DND-41 (cell line): ENCODE results near the gene FBLN5.

Experiments used
- ATAC-seq: fragments of 200-7000 bp; cut with Tn5 transposase; 3 replicates; pipeline ENCODE4 v1.9.1; 2021; ENCODE audit warnings: low read depth; ENCODE audit not compliant: insufficient read depth
- DNase-seq: peaks from one replicate; pipeline ENCODE4 v3.0.0-alpha.2; 2020
- H2AFZ ChIP-seq: 2 replicates; pipeline ENCODE4 v1.6.0; 2012; ENCODE audit warnings: low read depth, low read length
- H3K27ac ChIP-seq: 2 replicates; pipeline ENCODE4 v1.5.1; 2012; ENCODE audit warnings: low read length, inconsistent platforms
- H3K27me3 ChIP-seq: fragments of 200-600 bp; sonication (generic); 2 replicates; pipeline ENCODE4 v1.6.0; 2012; ENCODE audit warnings: low read length, mild to moderate bottlenecking, inconsistent platforms; ENCODE audit not compliant: insufficient read depth, poor library complexity
- H3K36me3 ChIP-seq: 2 replicates; pipeline ENCODE4 v1.5.1; 2012; ENCODE audit warnings: low read length, inconsistent platforms; ENCODE audit not compliant: insufficient read depth
- H3K4me1 ChIP-seq: 2 replicates; pipeline ENCODE4 v1.5.1; 2012; ENCODE audit warnings: mild to moderate bottlenecking, low read length; ENCODE audit not compliant: insufficient read depth
- H3K4me2 ChIP-seq: 2 replicates; pipeline ENCODE4 v1.6.0; 2012; ENCODE audit warnings: mild to moderate bottlenecking, moderate library complexity, low read length, inconsistent platforms; ENCODE audit not compliant: insufficient read depth
- H3K4me3 ChIP-seq, 2 experiments: fragments of 200-600 bp in 1 of 2; shearing (Covaris generic) in 1 of 2; 2 replicates each; pipeline ENCODE4 v1.5.1; 2012 to 2016; ENCODE audit warnings: inconsistent platforms in 2 of 2, low read length in 2 of 2, mild to moderate bottlenecking in 2 of 2, low read depth in 1 of 2, moderate library complexity in 1 of 2
- H3K79me2 ChIP-seq: 2 replicates; pipeline ENCODE4 v1.6.0; 2012; ENCODE audit warnings: low read length, inconsistent platforms; ENCODE audit not compliant: insufficient read depth
- H3K9ac ChIP-seq: 2 replicates; pipeline ENCODE4 v1.6.0; 2012; ENCODE audit warnings: low read depth, mild to moderate bottlenecking, inconsistent platforms, low read length, moderate library complexity
- H3K9me3 ChIP-seq: 2 replicates; pipeline ENCODE4 v1.5.1; 2012; ENCODE audit warnings: low read length, moderate library complexity, mild to moderate bottlenecking, inconsistent platforms; ENCODE audit not compliant: insufficient read depth, severe bottlenecking
- H4K20me1 ChIP-seq: 2 replicates; pipeline ENCODE4 v1.6.0; 2012; ENCODE audit warnings: low read length; ENCODE audit not compliant: insufficient read depth
- EZH2 ChIP-seq: IDR thresholded peaks from 3 replicates; pipeline ENCODE4 v1.6.1; 2012; ENCODE audit warnings: borderline replicate concordance, low read depth, mild to moderate bottlenecking, moderate library complexity, low read length, inconsistent platforms; ENCODE audit not compliant: severe bottlenecking
- TF ChIP-seq, protein P1 (sequence below): IDR thresholded peaks from 2 replicates; pipeline ENCODE4 v1.5.1; 2012; ENCODE audit warnings: borderline replicate concordance, low read length, moderate library complexity, mild to moderate bottlenecking; ENCODE audit not compliant: poor library complexity, severe bottlenecking; ENCODE audit errors: extremely low read depth

Gene FBLN5

DNA sequence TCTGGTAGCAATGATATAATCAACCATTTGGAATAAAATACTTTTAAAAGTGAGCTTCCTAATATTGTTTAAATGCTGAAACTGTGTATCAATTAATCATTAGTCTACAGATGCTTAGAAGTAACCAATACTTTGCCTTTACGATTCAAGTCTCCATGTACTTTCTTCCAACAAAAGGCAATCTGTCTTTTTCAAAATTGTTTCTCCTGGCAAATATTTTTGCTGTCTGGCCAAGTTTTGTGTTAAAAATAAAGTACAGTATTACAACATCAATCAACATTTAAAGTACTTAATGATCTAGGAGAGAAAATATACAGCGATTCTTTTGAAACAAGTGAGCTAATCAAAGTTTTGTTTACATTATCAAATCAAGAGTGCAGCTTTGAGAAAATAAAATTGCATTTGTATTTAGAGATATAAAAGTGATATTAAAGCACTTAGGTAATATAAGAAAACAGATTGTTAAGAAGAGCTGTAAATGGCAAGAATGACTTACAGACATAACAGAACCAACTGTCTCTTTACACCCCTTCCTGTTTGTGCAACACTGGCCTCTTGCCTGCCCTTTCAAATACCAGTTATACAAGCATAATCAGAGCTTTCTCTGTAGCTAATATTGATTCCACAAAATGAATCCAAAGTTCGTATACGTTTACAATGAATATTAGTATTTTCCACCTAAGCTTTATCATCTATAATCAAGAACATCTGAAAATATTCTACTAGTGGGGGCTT is 38.2 kb upstream of the FBLN5 start:
- Histone ChIP-seq H3K79me2 (no peaks in the 10 kb centered on the region), H3K36me3 (peaks cover 75% of the 10 kb centered on the region), H4K20me1 (no peaks in the 10 kb centered on the region; the same call in 1 of the 2 replicates), H3K9me3 (no peaks in the 10 kb centered on the region), H2AFZ (no peak overlapping the region), H3K4me2 (no peak overlapping the region), H3K27ac (no peak overlapping the region), H3K4me3 (no peak overlapping the region), H3K4me1 (no peaks in the 10 kb centered on the region), H3K9ac (no peak overlapping the region), H3K27me3 (no peaks in the 10 kb centered on the region)
- ATAC-seq (no peak), DNase-seq (no peak)
- TF ChIP-seq, protein P1, sequence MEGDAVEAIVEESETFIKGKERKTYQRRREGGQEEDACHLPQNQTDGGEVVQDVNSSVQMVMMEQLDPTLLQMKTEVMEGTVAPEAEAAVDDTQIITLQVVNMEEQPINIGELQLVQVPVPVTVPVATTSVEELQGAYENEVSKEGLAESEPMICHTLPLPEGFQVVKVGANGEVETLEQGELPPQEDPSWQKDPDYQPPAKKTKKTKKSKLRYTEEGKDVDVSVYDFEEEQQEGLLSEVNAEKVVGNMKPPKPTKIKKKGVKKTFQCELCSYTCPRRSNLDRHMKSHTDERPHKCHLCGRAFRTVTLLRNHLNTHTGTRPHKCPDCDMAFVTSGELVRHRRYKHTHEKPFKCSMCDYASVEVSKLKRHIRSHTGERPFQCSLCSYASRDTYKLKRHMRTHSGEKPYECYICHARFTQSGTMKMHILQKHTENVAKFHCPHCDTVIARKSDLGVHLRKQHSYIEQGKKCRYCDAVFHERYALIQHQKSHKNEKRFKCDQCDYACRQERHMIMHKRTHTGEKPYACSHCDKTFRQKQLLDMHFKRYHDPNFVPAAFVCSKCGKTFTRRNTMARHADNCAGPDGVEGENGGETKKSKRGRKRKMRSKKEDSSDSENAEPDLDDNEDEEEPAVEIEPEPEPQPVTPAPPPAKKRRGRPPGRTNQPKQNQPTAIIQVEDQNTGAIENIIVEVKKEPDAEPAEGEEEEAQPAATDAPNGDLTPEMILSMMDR, result no peak
- TF ChIP-seq EZH2, result no peak

DNA sequence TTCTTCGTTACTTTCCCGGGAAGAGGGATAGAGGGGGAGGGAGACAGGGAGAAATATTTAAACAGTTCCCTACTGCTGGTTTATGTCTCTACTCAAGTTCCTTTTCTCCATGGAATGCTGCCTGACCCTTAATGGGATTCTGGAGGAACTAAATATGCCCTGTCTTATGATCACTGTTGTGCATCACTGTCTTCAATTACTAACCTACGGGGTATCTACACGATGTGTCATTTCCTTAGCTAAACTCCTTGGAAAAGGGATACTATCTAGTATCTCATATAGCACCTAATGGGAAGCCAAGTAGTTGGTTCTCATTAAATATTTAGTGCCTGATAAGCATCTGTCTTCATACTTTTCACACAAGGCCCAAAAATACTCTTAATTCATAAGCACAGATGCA is 37.5 kb upstream of the FBLN5 start:
- Histone ChIP-seq H3K9me3 (no peaks in the 10 kb centered on the region), H3K4me3 (no peak overlapping the region), H3K4me1 (no peaks in the 10 kb centered on the region), H3K36me3 (peaks cover 73% of the 10 kb centered on the region), H2AFZ (no peak overlapping the region), H3K27me3 (no peaks in the 10 kb centered on the region), H3K27ac (no peak overlapping the region), H3K9ac (no peak overlapping the region), H3K4me2 (no peak overlapping the region), H4K20me1 (no peaks in the 10 kb centered on the region; the same call in 1 of the 2 replicates), H3K79me2 (no peaks in the 10 kb centered on the region)
- DNase-seq, result no peak
- no peak for ATAC-seq
- no peak for TF ChIP-seq EZH2
- TF ChIP-seq, protein P1, result no peak

DNA sequence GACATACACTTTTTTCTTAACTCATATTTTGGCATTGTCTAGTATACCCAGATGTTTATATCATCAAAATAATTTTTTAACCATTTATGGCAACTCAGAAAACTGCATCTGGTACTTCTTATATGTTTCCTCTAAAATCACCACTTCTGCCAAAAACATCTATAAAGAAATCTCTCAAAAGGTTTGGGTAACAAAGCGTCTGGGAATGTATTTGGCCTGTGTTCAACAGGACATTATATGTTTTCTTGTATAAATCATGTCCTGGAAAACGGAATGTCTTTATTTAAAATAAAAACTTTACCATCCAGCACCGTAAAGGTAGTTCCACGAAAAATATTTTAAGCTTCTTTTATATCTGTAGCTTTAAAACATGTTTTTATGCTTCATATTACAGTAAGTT is 36.1 kb upstream of the FBLN5 start:
- no peaks in the 10 kb centered on the region; the same call in 1 of the 2 replicates for H4K20me1 ChIP-seq
- H2AFZ ChIP-seq, result no peak overlapping the region
- H3K4me2 ChIP-seq, result no peak overlapping the region
- H3K9me3 ChIP-seq, result no peaks in the 10 kb centered on the region
- H3K27ac ChIP-seq, result no peak overlapping the region
- H3K9ac ChIP-seq, result no peak overlapping the region
- no peak for TF ChIP-seq EZH2
- TF ChIP-seq, protein P1, result no peak
- no peak for DNase-seq
- peaks cover 67% of the 10 kb centered on the region for H3K36me3 ChIP-seq
- no peaks in the 10 kb centered on the region for H3K79me2 ChIP-seq
- H3K4me3 ChIP-seq, result no peak overlapping the region
- no peak for ATAC-seq
- H3K27me3 ChIP-seq, result no peaks in the 10 kb centered on the region
- H3K4me1 ChIP-seq, result no peaks in the 10 kb centered on the region
